Mononuclear cell (primary cell): Measurements from ENCODE around the gene VCL. TPM values are rescaled to one million over a fixed set of nuclear protein-coding genes. Genes with fewer than 3 reads are reported as not detected.

Experiments
- H3K27me3 ChIP-seq: 2 replicates; pipeline ENCODE4 v1.6.0; 2011; ENCODE audit warnings: low read length, control low read depth; ENCODE audit not compliant: insufficient read depth
- H3K4me1 ChIP-seq: 2 replicates; pipeline ENCODE4 v1.5.1; 2011; ENCODE audit warnings: mild to moderate bottlenecking, low read length, control low read depth; ENCODE audit not compliant: insufficient read depth
- H3K4me3 ChIP-seq: 2 replicates; pipeline ENCODE4 v1.5.1; 2011; ENCODE audit warnings: mild to moderate bottlenecking, low read length, moderate library complexity
- H3K9me3 ChIP-seq: 2 replicates; pipeline ENCODE4 v1.5.1; 2011; ENCODE audit warnings: low read depth, mild to moderate bottlenecking, control low read depth, low read length
- total RNA-seq: library from RNA; depleted of rRNA; stranded (reverse); fragments of >200 nt; gene quantifications from one replicate; pipeline ENCODE4 v1.2.3, GENCODE V29; 2012

Gene VCL
- total RNA-seq, 1 donor = 70.1 TPM

- H3K4me3 ChIP-seq = no peak overlapping the region
- H3K27me3 ChIP-seq = no peaks in the 10 kb centered on the region
- no peaks in the 10 kb centered on the region for H3K9me3 ChIP-seq
- peaks cover 12% of the 10 kb centered on the region for H3K4me1 ChIP-seq
Observed at GRCh38 chr10:74081941-74082718, 84.2 kb downstream of the VCL start.

DNA sequence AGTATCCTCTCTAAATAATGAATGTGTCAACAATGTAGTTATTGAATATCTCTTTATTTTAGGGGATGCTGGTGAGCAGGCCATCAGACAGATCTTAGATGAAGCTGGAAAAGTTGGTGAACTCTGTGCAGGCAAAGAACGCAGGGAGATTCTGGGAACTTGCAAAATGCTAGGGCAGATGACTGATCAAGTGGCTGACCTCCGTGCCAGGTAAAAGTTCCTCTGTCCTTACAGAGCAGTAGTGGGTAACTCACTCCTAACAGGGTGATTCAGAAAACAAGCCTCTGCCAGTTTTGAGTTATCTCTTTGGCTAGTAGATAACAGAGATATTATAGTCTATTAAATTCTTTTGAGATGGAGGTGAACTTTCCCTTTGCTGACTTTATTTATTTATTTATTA, 85.4 kb downstream of the VCL start:
- H3K4me3 ChIP-seq = no peak overlapping the region
- peaks cover 8% of the 10 kb centered on the region for H3K4me1 ChIP-seq
- no peaks in the 10 kb centered on the region for H3K9me3 ChIP-seq
- no peaks in the 10 kb centered on the region for H3K27me3 ChIP-seq

GRCh38 chr10:74084955-74085354, 87.0 kb downstream of the VCL start:
- no peak overlapping the region for H3K4me3 ChIP-seq
- H3K9me3 ChIP-seq = no peaks in the 10 kb centered on the region
- no peaks in the 10 kb centered on the region for H3K4me1 ChIP-seq
- no peaks in the 10 kb centered on the region for H3K27me3 ChIP-seq

- Histone ChIP-seq H3K9me3 (no peaks in the 10 kb centered on the region), H3K4me1 (no peaks in the 10 kb centered on the region), H3K27me3 (no peaks in the 10 kb centered on the region), H3K4me3 (no peak overlapping the region)
Observed at GRCh38 chr10:74086317-74086716, 88.4 kb downstream of the VCL start.

DNA sequence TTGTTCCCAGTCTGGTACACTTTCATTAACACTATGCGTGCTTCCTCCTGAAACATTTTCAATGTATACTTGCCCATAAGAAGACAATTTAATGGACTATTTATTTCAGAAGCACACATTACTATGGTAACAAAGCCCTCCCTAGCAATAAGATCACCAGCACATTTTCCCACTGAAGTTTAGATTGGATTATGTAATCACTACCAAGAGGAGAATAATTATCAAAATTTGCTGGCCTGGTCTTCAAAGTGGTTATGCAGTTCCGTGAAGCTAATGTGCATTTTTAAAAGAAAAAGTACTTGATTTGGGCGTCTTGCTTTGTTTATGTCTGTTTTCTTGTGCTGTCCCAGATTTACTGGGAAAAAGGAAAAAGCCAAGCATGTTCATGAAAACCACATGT, 90.8 kb downstream of the VCL start:
- H3K4me1 ChIP-seq = no peaks in the 10 kb centered on the region
- H3K27me3 ChIP-seq = no peaks in the 10 kb centered on the region
- H3K4me3 ChIP-seq = no peak overlapping the region
- H3K9me3 ChIP-seq = no peaks in the 10 kb centered on the region

DNA sequence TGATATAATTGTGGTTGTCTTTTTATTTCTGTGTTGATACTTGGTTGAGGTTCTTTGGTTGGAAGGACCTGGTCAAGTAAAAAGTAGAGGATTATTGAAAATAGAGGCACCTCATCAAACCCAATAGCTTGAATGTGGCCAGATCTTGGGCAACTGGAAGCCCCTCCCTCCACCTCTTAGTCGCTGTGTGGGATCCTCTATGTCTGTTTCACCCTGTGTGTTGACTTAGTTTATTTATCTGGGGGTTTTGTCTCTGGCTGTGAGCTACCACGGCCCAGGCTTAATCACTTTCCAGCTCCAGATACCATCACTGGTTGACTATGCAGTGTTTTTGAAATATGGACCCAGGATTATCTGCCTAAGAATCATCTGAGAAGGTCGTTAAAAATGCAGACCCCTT, 94.5 kb downstream of the VCL start:
- H3K4me1 ChIP-seq = no peaks in the 10 kb centered on the region
- no peaks in the 10 kb centered on the region for H3K27me3 ChIP-seq
- no peaks in the 10 kb centered on the region for H3K9me3 ChIP-seq
- no peak overlapping the region for H3K4me3 ChIP-seq

DNA sequence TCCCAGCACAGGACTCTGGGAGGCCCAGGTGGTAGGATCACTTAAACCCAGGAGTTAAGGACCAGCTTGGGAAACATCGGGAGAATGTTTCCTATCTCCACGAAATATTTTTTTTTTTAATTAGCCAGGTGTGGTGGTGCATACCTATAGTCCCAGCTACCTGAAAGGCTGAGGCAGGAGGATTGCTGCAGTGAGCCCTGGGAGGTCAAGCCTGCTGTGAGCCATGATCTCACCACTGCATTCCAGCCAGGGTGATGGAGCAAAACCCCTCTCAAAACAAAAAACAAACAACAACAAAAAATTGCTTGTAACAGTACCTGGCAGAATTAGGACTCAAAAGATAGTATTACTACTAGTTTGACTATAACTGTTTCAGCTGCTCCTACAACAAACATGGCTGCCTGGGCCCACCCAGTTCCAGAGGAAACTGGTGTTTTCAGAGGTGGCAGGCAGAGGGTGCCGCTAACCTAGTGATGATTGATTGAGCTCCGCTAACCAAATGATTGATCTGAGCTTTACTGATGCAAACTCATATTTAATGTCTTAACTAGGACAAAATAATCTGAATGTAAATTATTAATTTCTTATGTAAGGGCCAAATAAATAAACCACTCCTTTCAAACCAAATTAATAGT, 95.7 kb downstream of the VCL start:
- H3K27me3 ChIP-seq = no peaks in the 10 kb centered on the region
- H3K4me3 ChIP-seq = no peak overlapping the region
- no peaks in the 10 kb centered on the region for H3K9me3 ChIP-seq
- no peaks in the 10 kb centered on the region for H3K4me1 ChIP-seq

GRCh38 chr10:74094231-74094630, 96.3 kb downstream of the VCL start:
- Histone ChIP-seq H3K4me1 (no peaks in the 10 kb centered on the region), H3K4me3 (no peak overlapping the region), H3K27me3 (no peaks in the 10 kb centered on the region), H3K9me3 (no peaks in the 10 kb centered on the region)

DNA sequence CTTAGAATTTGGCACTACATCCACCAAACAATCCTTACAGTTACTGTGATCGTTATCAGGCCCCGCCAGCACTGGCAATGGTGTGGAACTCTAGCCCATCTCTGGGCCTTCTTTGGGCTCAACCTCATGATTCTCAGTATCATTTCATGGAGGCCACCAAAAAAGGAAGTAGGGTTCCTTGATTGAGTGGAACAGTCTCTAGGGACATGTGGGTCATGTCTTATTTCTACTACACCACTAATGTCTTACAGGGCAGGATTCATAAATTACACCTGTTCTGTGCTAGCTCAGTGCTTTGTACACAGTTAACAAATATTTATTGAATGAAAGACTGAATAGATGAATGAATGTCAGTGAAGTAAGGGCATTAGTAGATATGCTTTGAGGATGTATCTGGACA, 98.9 kb downstream of the VCL start:
- Histone ChIP-seq H3K9me3 (no peaks in the 10 kb centered on the region), H3K4me3 (no peak overlapping the region)

DNA sequence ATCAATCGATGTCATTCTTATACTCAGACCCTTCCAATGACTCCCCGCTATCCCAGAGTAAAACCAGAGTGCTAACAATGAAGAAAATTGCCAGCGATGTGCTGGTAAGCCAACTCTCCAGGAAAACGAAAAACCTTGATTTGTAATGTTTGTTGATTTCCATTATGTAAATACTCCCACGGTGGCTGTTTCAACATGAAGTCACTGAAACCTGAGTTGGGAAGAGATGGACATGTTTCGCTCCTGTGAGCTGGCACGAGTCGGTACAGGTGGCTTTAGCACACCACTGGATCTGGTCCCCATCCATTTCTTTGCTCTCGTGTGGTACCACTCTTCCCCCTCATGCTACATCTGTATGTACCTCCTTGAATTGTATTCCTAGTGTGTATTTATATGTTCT, 99.9 kb downstream of the VCL start:
- Histone ChIP-seq H3K27me3 (no peaks in the 10 kb centered on the region), H3K4me1 (no peaks in the 10 kb centered on the region), H3K9me3 (no peaks in the 10 kb centered on the region), H3K4me3 (no peak overlapping the region)

More for the DNA sequence above, 98.9 kb downstream of the VCL start:
- Histone ChIP-seq H3K4me1 (no peaks in the 10 kb centered on the region), H3K27me3 (no peaks in the 10 kb centered on the region)

- no peaks in the 10 kb centered on the region for H3K4me1 ChIP-seq
- no peaks in the 10 kb centered on the region for H3K27me3 ChIP-seq
- no peaks in the 10 kb centered on the region for H3K9me3 ChIP-seq
- H3K4me3 ChIP-seq = no peak overlapping the region
Observed at GRCh38 chr10:74099420-74099819, 101.5 kb downstream of the VCL start.

GRCh38 chr10:74099836-74100235, 101.9 kb downstream of the VCL start:
- Histone ChIP-seq H3K4me1 (no peaks in the 10 kb centered on the region), H3K9me3 (no peaks in the 10 kb centered on the region), H3K4me3 (no peak overlapping the region), H3K27me3 (no peaks in the 10 kb centered on the region)

- no peak overlapping the region for H3K4me3 ChIP-seq
- no peaks in the 10 kb centered on the region for H3K27me3 ChIP-seq
- H3K9me3 ChIP-seq = no peaks in the 10 kb centered on the region
- no peaks in the 10 kb centered on the region for H3K4me1 ChIP-seq
Observed at GRCh38 chr10:74103560-74104258, 105.8 kb downstream of the VCL start.

- Histone ChIP-seq H3K27me3 (no peaks in the 10 kb centered on the region), H3K9me3 (no peaks in the 10 kb centered on the region), H3K4me1 (no peaks in the 10 kb centered on the region), H3K4me3 (no peak overlapping the region)
Observed at GRCh38 chr10:74104480-74104879, 106.6 kb downstream of the VCL start.

DNA sequence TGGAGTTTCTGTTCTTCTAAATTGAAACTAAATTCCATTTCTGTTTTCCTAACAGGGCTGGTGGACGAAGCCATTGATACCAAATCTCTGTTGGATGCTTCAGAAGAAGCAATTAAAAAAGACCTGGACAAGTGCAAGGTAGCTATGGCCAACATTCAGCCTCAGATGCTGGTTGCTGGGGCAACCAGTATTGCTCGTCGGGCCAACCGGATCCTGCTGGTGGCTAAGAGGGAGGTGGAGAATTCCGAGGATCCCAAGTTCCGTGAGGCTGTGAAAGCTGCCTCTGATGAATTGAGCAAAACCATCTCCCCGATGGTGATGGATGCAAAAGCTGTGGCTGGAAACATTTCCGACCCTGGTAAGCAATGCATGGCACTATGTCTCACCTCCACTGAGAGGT, 107.1 kb downstream of the VCL start:
- Histone ChIP-seq H3K4me3 (no peak overlapping the region), H3K4me1 (no peaks in the 10 kb centered on the region), H3K9me3 (no peaks in the 10 kb centered on the region), H3K27me3 (no peaks in the 10 kb centered on the region)
